ENCODE data around the gene RPS24. TPM values are rescaled to one million over a fixed set of nuclear protein-coding genes. Genes with fewer than 3 reads are reported as not detected.

The RPS24 gene
- total and polyA plus RNA-seq, 2 of the 8 experiments (the other 6 are each of a cell fraction or from before 2014, with no cell fraction given), result 2,128 to 3,943 TPM

GRCh38 chr10:78039743-78040142 lies 6.1 kb downstream of the RPS24 start (continued):
- TF ChIP-seq, protein P1, sequence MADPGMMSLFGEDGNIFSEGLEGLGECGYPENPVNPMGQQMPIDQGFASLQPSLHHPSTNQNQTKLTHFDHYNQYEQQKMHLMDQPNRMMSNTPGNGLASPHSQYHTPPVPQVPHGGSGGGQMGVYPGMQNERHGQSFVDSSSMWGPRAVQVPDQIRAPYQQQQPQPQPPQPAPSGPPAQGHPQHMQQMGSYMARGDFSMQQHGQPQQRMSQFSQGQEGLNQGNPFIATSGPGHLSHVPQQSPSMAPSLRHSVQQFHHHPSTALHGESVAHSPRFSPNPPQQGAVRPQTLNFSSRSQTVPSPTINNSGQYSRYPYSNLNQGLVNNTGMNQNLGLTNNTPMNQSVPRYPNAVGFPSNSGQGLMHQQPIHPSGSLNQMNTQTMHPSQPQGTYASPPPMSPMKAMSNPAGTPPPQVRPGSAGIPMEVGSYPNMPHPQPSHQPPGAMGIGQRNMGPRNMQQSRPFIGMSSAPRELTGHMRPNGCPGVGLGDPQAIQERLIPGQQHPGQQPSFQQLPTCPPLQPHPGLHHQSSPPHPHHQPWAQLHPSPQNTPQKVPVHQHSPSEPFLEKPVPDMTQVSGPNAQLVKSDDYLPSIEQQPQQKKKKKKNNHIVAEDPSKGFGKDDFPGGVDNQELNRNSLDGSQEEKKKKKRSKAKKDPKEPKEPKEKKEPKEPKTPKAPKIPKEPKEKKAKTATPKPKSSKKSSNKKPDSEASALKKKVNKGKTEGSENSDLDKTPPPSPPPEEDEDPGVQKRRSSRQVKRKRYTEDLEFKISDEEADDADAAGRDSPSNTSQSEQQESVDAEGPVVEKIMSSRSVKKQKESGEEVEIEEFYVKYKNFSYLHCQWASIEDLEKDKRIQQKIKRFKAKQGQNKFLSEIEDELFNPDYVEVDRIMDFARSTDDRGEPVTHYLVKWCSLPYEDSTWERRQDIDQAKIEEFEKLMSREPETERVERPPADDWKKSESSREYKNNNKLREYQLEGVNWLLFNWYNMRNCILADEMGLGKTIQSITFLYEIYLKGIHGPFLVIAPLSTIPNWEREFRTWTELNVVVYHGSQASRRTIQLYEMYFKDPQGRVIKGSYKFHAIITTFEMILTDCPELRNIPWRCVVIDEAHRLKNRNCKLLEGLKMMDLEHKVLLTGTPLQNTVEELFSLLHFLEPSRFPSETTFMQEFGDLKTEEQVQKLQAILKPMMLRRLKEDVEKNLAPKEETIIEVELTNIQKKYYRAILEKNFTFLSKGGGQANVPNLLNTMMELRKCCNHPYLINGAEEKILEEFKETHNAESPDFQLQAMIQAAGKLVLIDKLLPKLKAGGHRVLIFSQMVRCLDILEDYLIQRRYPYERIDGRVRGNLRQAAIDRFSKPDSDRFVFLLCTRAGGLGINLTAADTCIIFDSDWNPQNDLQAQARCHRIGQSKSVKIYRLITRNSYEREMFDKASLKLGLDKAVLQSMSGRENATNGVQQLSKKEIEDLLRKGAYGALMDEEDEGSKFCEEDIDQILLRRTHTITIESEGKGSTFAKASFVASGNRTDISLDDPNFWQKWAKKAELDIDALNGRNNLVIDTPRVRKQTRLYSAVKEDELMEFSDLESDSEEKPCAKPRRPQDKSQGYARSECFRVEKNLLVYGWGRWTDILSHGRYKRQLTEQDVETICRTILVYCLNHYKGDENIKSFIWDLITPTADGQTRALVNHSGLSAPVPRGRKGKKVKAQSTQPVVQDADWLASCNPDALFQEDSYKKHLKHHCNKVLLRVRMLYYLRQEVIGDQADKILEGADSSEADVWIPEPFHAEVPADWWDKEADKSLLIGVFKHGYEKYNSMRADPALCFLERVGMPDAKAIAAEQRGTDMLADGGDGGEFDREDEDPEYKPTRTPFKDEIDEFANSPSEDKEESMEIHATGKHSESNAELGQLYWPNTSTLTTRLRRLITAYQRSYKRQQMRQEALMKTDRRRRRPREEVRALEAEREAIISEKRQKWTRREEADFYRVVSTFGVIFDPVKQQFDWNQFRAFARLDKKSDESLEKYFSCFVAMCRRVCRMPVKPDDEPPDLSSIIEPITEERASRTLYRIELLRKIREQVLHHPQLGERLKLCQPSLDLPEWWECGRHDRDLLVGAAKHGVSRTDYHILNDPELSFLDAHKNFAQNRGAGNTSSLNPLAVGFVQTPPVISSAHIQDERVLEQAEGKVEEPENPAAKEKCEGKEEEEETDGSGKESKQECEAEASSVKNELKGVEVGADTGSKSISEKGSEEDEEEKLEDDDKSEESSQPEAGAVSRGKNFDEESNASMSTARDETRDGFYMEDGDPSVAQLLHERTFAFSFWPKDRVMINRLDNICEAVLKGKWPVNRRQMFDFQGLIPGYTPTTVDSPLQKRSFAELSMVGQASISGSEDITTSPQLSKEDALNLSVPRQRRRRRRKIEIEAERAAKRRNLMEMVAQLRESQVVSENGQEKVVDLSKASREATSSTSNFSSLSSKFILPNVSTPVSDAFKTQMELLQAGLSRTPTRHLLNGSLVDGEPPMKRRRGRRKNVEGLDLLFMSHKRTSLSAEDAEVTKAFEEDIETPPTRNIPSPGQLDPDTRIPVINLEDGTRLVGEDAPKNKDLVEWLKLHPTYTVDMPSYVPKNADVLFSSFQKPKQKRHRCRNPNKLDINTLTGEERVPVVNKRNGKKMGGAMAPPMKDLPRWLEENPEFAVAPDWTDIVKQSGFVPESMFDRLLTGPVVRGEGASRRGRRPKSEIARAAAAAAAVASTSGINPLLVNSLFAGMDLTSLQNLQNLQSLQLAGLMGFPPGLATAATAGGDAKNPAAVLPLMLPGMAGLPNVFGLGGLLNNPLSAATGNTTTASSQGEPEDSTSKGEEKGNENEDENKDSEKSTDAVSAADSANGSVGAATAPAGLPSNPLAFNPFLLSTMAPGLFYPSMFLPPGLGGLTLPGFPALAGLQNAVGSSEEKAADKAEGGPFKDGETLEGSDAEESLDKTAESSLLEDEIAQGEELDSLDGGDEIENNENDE (IDR thresholded peaks at IDR 0.05; ENCODE audit: insufficient replicate concordance, low read length), result no peak
- TF ChIP-seq GABPA (IDR thresholded peaks at IDR 0.05; ENCODE audit: borderline replicate concordance, insufficient read depth, low read length), result no peak
- TF ChIP-seq SUZ12 (IDR thresholded peaks at IDR 0.05; ENCODE audit: low read length), result no peak
- TF ChIP-seq BRCA1 (IDR thresholded peaks at IDR 0.05; ENCODE audit: low read depth, low read length), result no peak
- no peak for TF ChIP-seq RXRA (IDR thresholded peaks at IDR 0.05; ENCODE audit: insufficient read depth, low read depth, low read length)
- peak; percentile 74; the same call in 1 of the 2 replicates for TF ChIP-seq POLR2AphosphoS5 (IDR thresholded peaks at IDR 0.05; ENCODE audit: low read depth, low read length)
- no peak for TF ChIP-seq TAF1 (IDR thresholded peaks at IDR 0.05; ENCODE audit: low read depth, low read length)
- TF ChIP-seq NANOG (IDR thresholded peaks at IDR 0.05; ENCODE audit: insufficient read depth, low read depth, low read length, poor library complexity, severe bottlenecking), result peak; percentile 94
- no peak for TF ChIP-seq BCL11A (IDR thresholded peaks at IDR 0.05; ENCODE audit: low read depth in 2 of 2, low read length in 2 of 2)
- no peak for TF ChIP-seq MAFK (IDR thresholded peaks at IDR 0.05; ENCODE audit: low read depth, low read length)
- TF ChIP-seq POLR2A (IDR thresholded peaks at IDR 0.05; ENCODE audit: control extremely low read depth in 1 of 2, low read depth in 2 of 2, low read length in 2 of 2), result peak; percentile 8 to 29; a peak in 2 of 3 replicates
- TF ChIP-seq KDM5A (IDR thresholded peaks at IDR 0.05; ENCODE audit: low read length), result no peak
- TF ChIP-seq SIRT6 (IDR thresholded peaks at IDR 0.05; ENCODE audit: low read length), result no peak
- no peak for TF ChIP-seq CREB1 (IDR thresholded peaks at IDR 0.05)
